HG02870 (cell line): Measurements from ENCODE around the gene COPE.

ENCODE experiments used
- ATAC-seq: cut with Tn5 transposase; IDR thresholded peaks from one replicate; pipeline ENCODE4 v1.9.1; 2021; ENCODE audit warnings: mild to moderate bottlenecking, moderate library complexity; ENCODE audit not compliant: unreplicated experiment

COPE gene

DNA sequence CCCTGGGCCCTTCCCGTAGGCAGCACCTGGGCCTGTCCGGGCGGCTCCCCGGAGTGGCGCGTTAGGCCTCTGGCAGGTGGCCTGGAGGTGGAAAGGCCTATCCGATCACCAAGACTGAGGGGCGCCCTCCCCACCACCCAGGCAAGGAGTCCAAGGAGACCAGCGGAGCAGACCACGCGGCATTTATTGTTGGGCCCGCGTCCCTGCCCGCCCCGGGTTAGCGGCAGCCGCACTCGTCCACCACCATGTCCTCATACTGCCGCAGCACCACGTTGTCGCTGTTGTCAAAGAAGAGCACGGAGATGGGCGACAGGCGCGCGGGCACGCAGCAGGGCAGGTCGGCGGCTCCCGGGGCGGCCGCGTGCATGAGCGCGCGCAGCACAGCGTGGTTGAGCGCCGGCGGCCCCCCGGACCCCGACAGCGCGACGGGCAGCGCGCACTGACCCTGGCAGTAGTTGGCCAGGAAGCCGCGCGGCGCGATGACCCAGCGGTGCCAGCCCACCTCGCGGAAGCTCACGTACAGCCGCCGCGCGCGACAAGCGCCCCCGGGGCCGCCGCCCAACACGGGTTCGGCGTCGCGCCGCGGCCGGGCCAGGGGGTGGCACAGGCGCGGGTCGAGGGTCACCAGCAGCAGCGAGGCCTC lies 50.7 kb downstream of the COPE start:
- ATAC-seq, result no peak

DNA sequence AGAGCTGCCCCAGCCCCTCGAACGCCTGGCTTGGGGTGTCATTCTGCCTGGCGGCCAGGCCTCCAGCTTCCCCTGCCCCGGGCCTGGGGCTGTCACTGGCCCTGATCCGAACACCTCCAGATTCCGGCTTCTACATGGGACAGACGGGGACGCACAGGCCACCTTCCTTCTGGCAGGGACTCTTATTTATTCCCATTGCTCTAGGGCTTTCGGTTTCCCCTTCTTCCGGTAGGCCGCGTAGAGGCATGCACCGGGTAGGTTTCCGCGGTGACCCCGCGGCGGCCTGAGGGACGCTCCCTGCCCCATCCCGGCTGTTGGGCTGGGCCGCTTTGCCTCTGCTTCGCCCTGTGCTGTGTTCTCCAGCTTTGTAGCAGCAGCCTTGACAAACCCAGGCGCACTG lies 51.4 kb downstream of the COPE start:
- no peak for ATAC-seq

DNA sequence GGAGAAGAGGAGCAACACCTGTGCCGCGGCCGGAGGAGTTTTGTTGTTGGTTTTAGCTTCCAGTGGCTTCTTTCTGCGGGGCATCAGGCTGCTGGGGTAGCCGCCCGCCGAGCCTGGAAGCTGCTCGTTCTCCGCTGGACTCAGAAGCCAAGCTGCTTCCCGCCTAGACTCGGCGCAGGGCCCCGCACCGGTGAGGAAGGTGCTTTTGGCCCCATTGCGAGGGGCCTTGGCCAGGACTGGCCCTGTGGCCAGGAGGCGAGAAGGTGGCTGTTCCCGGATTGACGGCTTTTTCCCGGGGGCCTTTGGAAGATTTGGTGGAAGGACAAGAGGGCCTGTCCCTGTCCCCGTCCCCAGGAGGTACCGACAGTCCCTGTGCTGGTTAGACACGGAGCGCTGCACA lies 52.0 kb downstream of the COPE start:
- no peak for ATAC-seq

DNA sequence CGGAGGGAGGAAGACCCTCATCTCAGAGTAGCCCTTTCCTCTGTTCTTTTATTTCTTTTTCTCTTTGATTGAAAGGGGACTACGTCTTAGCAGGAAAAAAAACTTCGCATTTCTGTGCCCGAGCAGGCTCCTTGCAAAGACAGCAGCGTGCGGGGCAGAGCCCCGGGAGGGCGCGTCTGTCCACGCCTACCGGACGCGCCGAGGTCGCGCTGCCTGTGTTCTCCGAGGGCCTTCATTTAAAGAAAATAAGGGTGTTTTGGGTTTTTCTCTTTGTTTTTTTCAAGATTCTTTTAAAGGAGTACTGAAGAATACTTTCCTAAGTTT lies 52.4 kb downstream of the COPE start:
- ATAC-seq, result no peak

DNA sequence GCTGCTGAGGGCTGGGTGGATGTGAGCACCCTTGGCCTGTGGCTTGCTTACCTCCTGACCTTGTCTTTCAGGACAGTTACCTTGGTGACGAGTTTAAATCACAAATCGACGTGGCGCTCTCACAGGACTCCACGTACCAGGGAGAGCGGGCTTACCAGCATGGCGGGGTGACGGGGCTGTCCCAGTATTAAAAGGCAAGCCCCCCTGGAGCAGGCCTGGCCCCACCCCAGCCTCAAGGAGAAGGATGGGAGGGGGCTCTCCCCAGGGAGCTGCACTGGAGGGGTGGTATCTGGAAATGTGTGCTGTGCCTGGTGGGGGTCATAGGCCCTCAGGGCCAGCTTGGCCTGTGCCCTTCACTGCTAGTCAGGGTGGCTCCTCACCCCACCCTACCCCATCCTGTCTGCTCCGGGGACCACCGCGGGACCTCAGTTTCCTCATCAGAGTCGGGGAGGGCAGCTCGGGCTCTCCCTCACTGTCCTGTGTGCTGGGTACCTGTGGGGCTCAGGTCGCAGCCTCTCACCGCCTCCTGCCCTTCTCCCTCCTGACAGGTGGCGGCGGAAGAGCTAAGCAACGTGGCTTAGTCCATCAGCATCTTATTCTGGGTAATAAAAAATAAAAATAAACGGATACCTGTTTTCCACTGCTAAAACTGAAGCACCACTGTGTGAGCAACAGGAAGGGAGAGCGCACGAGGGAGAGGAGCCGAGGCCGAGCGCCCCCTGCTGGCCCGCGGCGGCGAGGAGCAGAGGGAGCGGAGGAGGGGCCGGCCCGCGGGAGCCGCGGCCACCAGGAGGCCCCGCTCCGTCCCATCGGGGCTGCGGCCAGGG lies 53.0 kb downstream of the COPE start:
- ATAC-seq, result no peak

DNA sequence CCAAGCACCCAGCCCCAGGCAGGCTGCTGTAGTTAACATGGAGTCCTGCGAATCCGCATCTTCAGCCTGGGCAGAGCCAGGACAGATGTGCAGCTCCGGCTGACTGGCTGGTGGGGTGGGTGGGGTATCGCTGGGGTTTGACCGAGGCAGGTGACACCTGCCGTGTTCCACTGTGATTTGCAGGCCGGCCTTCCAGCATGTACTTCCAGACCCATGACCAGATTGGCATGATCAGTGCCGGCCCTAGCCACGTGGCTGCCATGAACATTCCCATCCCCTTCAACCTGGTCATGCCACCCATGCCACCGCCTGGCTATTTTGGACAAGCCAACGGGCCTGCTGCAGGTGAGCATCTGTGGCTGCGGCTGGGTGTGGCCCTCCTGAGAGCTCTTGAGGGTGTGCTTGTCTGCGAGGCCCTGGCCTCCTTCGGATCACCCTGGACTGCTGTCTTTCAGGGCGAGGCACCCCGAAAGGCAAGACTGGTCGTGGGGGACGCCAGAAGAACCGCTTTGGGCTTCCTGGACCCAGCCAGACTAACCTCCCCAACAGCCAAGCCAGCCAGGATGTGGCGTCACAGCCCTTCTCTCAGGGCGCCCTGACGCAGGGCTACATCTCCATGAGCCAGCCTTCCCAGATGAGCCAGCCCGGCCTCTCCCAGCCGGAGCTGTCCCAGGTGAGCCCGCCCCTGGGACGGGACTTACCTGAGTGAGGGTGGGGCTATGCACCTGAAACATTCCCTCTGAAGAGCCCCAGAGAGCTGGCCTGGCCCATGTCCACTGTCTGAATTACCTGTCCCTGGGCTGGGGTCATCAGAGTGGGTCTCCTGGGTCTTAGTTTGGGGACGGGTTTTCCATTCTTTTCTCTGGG lies 53.8 kb downstream of the COPE start:
- ATAC-seq, result no peak

DNA sequence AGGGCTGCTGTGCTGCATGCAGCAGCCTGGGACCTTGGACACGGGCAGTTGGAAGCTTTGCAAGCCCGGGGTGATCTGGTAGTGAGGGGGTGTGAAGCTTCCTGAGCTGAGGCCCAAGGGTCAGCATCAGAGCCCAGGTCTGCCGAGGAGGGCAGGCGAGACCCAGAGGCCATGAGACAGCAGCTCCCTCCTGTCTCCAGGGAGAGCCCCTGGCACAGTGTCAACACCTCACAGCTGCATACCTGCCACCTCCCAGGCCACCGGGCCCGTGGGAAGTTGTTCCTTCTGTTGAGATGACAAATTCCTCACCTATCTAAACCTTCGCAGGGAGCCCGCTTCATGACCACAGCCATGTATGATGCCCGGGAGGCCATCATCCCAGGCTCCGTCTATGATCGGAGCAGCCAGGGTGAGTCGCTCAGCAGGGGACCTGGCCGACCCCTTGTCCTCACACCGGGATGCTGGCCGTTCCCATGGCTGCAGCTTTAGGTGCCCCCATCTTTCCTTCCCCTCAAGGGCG lies 55.3 kb downstream of the COPE start:
- no peak for ATAC-seq

DNA sequence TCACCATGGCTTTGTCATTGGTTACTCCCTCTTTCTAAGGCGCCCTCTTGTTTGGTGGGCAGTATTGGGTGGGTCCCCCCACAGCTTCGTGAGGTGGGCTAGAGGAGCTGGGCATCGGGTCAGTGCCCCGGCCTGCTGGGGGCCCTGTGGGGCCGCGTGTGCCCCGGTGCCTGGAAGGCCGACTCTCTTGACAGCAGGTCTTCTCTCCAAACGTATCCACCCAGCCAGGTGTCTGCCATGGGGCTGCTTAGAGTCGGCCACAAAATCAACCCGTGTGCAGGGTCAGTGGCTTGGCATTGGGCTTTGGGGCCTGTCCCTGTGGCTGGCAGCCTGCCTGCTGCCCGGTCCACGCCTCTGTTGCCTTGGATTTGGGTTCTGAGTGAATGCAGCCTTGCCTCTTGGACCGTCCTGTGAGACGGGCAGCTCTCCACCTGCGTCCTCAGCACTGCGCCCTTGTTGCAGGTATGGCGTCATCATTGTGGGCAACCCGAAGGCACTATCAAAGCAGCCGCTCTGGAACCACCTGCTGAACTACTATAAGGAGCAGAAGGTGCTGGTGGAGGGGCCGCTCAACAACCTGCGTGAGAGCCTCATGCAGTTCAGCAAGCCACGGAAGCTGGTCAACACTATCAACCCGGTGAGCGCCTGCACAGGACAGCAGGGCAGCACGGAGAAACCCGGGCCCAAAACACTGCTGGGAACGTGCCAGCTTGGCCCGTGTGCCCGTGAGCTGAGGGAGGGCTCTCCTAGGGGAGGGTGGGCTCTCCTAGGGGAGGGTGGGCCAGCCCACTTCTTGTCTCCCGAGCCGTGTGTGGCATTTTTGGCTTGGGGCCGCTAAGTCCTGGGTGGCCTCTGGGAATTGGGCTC lies 56.0 kb downstream of the COPE start:
- ATAC-seq, result no peak

DNA sequence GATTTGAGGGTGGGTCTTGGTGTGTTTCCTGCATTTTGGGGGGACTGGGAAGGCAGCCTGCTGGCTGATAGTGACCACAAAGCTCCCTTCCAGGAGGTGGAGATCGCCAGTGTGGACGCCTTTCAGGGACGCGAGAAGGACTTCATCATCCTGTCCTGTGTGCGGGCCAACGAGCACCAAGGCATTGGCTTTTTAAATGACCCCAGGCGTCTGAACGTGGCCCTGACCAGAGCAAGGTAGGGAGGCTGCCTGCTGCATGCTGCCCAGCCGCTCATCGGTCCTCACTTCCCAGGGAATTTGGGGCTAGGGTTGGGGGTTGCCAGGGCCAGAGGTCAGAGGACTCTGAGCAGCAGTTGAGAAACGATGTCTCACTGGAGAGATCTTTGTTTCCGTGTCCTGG lies 57.3 kb downstream of the COPE start:
- ATAC-seq, result no peak

DNA sequence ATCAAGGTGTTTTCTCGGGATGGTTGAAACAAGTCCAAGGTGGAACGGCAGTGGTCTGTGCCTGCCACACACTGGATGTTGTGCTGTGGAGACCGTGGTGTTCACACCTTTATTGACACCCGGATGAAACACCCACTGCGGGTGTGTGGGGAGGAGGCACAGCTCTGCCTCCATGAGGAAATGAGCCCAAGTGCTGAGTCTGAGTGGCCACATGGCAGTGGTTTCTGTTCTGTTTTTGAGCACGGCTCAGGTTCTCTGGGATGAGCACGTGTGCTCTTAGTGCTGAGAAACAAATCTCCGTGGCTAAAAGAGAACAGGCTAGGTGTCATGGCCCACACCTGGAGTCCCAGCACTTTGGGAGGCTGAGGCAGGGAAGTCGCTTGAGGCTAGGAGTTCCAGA lies 58.0 kb downstream of the COPE start:
- ATAC-seq, result no peak

DNA sequence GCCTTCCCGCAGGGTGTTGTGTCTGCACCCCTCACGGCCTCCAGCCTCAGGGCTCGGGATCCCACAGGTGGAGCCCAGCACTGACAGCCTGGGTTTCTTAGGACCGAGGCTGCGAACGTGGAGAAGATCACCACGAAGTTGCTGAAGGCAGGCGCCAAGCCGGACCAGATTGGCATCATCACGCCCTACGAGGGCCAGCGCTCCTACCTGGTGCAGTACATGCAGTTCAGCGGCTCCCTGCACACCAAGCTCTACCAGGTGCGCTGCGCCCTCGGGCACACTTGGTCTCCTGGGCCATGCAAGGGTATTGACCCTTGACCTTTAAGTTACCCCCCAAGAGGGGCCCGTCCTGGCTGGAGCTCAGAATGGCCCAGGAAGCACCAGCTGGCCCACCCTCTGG lies 58.5 kb downstream of the COPE start:
- no peak for ATAC-seq

DNA sequence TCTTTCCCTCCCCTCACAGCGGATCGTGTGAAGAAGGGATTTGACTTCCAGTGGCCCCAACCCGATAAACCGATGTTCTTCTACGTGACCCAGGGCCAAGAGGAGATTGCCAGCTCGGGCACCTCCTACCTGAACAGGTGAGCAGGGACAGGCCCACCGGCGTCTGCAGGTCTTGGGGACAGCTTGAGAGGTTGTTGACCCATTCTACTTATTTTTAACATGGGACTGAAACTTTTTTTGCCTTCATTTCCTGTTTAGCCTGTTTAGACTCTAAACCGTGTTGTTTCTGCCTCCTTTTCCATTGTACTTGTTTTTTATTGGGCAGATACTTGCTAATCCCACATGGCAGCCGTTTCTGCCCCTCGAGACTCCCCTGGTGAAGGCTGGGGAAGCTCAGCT lies 58.9 kb downstream of the COPE start:
- ATAC-seq, result no peak

DNA sequence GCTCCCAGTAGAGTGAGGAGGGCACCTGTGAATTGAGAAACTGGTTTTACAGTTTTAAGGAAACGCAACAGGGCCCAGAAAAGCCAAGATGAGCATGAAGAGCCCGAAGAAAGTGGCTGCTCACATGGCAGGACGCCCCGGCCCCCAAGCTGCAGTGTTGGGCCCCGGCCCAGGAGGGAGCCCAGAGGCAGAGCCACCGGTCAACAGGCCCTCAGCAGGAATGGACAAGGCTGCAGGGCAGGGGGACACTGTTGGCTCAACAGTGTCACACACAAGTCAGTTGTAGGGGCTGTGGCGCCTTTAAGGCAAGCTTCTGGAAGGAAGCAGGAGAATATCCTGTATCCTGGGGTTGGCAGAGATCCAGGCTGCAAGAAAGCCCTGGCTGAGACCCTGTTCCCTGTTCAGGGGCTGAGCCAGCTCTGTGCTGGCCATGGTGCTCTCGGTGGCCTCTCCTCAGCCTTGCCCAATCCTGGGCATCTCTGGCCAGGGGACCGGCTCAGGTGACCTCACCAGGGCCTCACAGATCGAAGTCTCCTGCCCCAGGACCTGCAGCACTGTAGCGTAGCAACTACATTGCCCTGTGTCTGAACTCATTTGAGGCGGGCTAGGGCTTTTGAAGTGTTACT lies 59.4 kb downstream of the COPE start:
- no peak for ATAC-seq

DNA sequence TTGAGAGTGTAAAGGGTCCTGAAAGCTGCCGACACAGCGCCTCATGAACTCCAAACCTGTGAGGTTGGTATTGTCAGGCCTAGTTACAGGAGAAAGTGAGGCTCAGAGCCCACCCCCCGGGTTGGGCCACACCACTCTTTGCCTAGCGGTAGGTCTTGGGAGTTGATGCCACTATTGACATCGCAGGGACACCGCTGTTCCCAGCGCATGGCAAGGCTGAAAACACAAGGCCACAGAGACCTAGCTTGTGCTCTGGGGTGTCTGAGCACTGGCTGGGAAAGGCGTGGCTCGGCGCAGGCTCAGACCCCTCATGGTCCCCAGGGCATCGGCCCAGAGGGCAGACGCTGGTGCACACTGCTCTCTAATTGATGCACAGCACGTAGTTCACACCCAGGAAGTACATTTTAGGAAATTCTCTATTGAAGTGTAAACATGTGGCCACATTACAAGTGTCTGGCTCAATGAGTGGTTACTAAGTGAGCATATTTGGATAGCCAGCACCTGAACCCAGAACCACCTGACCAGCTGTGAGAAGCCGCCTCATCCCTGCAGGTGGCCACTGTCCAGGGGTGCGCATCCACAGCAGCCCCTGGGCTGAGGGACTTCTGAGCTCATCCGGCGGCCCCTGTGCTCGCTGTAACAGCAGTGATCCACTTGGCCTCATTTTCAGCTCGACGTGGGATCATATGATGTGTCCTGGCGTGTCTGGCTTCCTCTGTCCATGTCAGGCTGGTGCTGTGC lies 60.1 kb downstream of the COPE start:
- ATAC-seq, result no peak

DNA sequence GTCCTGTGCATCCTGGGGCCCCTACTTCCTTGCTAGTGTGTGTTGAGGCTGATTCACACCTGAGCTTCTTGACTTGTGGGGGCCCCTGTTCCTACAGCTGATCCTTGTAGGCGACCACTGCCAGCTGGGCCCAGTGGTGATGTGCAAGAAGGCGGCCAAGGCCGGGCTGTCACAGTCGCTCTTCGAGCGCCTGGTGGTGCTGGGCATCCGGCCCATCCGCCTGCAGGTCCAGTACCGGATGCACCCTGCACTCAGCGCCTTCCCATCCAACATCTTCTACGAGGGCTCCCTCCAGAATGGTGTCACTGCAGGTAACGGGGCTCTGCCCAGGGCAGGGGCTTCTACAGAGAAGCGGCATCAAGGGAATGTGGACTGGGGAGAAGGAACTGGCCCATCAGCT lies 62.0 kb downstream of the COPE start:
- ATAC-seq, result no peak

DNA sequence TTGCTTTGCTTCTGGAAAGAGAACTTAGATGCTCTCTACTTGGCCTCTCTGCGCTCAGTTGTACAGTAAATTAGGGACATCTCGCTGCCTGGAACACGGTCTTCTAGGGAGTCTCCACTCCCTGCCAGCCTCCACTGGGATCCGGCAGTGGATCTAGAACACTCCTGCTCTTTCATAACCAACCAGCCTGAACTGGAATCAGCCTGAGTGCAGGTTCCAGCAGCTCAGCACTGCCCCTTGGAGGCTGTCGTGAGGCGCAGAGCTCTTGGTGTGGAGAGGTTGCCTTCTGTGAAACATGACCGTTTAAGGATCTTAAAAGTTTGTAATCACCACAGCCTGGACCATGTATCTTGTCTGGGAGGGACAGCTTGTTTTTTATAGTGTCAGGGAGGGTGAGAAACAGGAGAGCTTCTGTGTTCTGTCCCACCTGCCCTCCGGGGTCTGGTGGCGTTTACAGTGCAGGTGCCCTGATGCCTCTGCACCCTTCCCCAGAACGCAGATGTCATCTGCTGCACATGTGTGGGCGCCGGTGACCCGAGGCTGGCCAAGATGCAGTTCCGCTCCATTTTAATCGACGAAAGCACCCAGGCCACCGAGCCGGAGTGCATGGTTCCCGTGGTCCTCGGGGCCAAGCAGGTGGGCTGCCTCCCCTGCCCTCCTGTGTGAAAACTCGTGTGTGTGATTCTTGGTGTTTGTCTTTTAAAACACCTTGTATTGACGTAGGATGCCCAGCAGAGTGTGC lies 62.6 kb downstream of the COPE start:
- no peak for ATAC-seq

DNA sequence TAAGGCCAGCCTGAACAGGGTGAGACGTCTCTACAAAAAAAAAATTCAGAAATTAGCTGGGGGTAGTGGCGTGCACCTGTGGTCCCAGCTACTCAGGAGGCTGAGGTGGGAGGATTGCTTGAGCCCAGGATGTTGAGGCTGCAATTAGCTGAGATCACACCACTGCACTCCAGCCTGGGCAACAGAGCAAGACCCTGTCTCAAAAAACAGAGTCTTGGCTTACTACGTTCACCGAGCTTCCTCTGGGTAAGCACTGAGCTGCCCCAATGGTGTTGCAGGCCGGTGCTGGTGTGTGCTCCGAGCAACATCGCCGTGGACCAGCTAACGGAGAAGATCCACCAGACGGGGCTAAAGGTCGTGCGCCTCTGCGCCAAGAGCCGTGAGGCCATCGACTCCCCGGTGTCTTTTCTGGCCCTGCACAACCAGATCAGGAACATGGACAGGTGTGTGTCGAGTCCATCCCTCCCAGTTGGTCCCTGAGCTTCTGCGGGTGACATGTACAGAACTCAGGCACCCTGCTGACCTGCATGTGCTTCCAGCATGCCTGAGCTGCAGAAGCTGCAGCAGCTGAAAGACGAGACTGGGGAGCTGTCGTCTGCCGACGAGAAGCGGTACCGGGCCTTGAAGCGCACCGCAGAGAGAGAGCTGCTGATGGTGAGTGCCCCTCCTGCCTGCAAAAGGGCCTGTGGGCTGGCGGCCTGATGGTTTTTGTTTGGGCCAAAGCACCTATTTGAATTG lies 63.4 kb downstream of the COPE start:
- ATAC-seq, result no peak

DNA sequence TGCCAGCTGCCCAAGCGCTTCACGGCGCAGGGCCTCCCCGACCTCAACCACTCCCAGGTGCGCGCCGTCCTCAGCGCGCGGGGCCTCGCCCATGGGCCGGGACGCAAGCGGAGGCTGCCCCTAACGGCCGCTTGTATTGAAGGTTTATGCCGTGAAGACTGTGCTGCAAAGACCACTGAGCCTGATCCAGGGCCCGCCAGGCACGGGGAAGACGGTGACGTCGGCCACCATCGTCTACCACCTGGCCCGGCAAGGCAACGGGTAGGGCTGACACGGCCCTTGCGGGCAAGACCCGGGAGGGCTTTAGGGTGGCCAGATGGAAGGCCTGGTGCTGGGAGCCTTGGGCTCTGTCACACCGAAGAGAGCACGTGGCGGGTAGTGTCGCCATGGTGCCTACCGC lies 64.2 kb downstream of the COPE start:
- no peak for ATAC-seq
